Stromal cell of bone marrow (primary cell): ENCODE results near the gene ZNF593.

Source experiments
- DNase-seq: peaks from one replicate; pipeline ENCODE4 v3.0.0-alpha.2; 2012; ENCODE audit warnings: low read depth

ZNF593 gene

GRCh38 chr1:26148887-26149286 lies 20.8 kb upstream of the ZNF593 start:
- DNase-seq = no peak

GRCh38 chr1:26153966-26154532 lies 15.7 kb upstream of the ZNF593 start:
- no peak for DNase-seq

DNA sequence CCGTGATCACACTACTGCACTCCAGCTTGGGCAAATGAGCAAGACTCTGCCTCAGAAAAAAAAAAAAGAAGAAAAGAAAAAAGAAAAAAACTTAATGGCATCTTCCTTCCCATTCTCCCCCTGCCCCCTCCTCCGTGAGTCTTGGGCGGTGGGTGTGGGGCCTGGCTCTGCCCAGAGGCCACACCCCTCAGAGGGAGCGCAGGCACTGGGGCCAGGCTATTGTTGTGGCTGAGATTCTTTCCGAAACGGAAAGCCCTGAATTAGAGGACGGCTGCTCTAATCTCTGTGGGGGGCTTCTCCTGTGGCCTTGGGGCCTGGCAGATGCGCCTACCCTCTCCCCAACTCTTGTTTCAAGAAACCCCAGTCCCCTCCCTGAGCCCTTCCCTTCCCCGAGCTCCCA lies 15.0 kb upstream of the ZNF593 start:
- no peak for DNase-seq

- no peak for DNase-seq
These were observed 14.1 kb upstream of the ZNF593 start for GRCh38 chr1:26155370-26156284.

DNA sequence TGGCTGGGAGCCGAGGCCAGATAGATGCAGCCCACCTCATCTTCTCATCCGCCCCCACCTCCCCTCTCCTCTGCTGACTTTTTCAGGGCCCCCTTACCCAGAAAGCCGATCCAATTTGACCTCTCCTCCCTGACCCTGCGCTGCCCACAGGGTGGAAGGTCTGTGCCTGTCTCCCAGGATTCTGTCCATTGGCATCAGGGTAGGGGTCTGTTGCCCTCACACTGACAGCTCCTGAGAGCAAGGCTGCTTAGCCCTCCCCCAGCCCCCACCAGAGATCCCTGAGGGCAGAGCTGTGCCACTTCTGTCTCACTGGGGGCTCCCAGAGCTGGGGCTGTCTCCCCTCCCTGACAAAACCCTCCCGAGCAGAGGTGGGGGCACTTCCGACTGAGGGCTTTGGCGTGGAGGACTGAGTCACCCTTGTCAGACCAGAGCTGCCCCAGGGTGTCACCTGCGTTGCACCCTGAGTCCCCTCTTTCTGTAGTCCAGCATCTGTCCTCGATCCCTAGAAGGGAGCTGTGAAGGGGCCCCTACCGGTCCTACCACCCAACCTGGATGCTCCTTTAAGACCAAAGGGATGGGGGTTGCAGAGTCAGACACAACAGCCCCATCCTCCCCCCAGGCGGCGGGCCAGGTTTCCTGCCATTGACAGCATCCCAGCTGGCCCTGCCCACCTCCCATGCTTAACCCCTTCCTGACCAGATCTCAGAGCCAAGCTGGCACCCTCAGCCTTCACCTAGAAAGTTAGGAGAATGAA lies 13.2 kb upstream of the ZNF593 start:
- DNase-seq = no peak

GRCh38 chr1:26158271-26158907 lies 11.3 kb upstream of the ZNF593 start:
- no peak for DNase-seq

GRCh38 chr1:26158908-26159742 lies 10.6 kb upstream of the ZNF593 start, which contains the start of gene FAM110D:
Gene FAM110D (plus strand): TSS chr1:26159079. CDS start chr1:26161292, 2,213 bp downstream.
- DNase-seq = no peak

DNA sequence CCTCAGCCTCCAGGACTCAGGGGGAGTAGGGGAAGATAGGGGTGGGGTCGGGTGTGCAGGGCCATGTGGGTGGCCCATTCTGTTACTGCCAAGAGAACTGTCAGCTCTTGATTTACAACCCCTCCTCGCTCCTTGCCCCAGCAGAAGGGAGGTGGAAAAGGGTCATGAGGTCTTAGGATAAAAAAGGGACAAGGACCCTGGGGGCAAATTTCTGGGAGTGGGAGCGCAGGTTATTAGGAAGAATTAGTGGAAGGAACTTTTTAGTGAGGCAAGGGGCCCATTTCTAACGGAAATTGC lies 10.0 kb upstream of the ZNF593 start:
- DNase-seq = no peak

DNA sequence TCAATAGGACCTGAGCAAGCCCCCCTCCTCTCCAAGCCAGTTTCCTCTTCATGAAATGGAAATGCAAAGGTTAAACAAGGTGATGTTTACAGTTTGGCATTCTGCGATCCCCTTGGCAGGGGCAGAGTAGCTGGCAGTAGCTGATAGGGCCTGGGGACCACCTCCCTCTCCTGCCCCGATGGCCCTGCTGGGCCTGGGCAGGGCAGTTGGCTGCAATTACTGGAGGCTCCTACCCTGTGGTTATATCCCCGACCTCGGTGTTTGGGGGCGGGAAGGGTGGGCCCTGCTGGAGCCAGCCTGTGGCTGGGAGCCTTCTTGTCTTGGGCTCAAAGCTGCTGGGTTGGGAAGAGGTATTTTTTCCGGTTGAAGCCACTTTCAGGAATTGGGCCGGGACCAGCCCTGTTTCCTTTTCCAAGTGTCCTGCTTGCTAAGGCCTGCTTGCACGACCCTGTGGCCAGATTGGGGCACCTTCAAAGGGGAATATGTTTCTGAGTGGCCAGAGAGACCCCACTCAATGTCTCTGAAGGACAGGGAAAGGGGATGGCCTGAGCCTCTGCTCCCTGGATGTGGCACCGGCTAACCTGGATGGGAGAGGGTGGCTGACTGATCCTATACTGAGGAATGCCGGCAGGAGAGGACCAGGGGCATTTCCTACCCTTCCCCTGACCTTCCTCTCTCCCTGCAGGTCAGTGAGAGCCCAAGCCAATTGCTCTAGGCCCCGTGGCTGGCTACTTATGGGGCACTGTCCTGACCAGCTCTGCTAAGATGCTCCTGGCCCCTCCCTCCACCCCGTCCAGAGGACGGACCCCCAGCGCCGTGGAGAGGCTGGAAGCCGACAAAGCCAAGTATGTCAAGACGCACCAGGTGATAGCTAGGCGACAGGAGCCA lies 8.9 kb upstream of the ZNF593 start:
- DNase-seq = no peak

DNA sequence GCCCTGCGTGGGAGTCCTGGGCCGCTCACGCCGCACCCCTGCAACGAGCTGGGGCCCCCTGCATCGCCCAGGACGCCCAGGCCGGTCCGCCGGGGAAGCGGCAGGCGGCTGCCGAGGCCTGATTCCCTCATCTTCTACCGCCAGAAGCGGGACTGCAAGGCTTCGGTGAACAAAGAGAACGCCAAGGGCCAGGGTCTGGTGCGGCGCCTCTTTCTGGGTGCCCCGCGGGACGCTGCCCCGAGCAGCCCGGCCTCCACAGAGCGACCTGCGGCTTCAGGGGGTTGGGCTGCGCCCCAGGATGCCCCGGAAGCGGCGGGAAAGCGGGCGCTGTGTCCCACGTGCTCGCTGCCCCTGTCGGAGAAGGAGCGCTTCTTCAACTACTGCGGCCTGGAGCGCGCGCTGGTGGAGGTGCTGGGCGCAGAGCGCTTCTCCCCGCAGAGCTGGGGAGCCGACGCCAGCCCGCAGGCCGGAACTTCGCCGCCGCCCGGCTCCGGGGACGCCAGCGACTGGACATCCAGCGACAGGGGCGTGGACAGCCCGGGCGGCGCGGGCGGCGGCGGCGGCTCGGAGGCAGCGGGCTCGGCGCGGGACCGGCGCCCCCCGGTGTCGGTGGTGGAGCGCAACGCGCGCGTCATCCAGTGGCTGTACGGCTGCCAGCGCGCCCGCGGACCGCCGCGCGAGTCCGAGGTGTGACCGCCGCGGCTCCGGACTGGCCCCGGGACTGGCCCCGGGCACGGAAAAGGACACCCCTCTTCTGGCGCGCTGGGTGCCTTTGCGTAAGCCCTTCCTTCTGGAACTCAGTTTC lies 8.1 kb upstream of the ZNF593 start:
- DNase-seq = no peak

GRCh38 chr1:26162220-26162709 lies 7.4 kb upstream of the ZNF593 start:
- no peak for DNase-seq

GRCh38 chr1:26163684-26164035 lies 6.0 kb upstream of the ZNF593 start:
- no peak for DNase-seq

- no peak for DNase-seq
These were observed 5.5 kb upstream of the ZNF593 start for GRCh38 chr1:26164036-26164860.

DNA sequence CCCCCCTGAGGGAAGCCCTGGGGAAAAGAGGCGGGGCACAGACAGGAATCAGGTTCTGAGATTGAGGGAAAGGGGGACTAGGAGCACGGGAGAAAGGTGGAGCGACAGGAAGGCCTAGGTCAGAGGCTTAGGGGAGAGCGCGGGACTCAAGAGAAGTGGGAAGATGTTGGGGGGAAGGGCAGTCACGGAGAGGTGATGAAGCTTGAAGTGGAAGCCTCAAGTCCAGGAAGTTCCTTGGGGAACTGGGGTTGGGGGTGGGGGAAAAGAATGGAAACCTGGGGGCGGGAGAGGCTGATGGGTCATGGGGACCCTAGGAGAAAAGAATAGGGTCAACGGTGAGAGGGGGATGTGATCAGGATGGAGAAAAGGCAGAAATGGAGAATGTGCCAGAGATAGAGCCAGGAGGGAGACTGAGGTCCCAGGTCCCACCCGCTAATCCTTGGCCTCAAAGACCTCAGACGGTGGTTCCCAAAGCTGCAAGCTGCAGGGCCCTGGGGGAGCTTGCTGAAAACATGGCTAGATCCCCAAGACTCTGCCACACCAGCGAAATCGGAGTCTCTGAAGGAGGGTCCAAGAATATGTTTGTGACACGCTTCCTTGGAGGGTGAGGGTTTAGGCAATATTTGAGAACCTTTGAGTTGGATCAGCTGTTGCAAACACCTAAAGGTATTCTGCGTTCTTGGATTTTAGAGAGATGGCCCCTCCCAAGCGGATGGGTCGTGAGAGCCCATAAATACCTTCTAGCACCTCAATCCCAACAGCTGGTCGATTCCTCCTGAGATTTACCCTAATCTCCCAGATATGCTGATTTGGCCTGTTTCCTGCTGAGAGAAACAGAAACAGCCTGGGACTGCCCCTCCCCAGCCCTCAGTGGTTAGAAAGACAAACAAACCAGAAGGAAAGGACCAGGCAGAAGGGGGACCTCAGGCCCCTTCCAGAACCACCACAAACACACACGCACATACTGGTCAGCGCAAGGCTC lies 4.6 kb upstream of the ZNF593 start:
- no peak for DNase-seq

DNA sequence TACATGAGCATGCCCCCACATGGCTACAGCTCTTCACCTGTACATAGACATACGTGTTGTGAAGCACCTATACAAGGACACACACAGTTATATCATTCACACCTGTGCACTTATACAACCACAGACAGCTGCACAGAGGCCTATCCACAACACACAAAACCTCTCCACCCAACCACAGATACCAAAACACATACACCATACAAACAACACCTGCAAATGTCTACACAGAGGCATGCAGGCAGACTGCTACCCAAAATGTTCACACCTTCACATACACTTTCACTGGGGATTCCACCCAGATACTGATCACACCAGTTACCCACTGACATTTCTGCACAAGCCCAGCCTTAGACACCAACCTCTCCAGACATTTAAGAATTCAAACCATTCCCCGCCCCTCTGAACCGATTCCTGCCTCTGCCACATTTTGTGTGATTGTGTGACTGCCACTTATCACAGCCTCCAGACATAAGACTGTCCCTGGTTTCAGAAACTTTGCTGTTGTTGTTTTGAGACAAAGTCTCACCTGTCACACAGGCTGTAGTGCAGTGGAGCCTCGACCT lies 2.9 kb upstream of the ZNF593 start:
- DNase-seq = no peak

DNA sequence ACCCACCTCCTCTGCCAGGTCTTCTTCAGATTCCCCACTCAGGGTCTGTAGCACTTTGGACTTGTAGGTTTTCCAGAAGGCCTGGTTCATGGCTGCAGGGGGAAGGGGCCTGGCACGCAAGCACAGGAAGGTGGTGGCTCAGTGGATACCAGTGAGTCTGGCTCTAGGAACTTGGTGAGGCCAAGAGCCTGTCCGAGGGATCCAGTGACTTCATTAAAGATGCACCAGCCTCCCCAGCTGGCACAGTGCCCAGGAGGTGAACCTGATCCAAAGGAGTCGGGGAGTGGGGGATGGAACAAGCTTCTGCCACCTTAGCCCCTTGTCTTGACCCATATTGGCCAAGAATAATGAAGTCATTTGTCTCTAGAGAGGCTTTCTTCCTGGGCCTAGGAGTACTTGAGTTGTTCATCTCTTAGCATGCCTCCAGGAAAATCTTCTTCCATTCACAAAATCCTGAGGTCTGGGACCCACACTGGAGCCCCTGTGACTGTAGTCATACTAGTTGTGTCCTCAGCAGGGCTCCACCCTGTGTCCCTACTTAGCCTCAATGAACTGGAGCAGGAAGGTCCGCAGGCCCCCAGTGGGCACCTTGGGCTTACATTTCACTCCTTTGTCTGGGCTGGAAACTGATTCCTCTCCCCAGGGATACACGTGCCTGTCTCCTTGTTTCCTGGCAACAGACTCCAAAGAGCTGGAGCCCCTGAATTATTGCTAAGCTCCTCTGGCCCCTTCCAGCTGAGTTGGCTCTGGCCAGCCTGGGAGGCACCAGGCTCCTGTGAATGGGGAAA lies 1.1 kb upstream of the ZNF593 start, which contains the start of gene C1orf232:
Gene C1orf232, minus strand, starts transcription at position 554 of the 788 bp plus-strand sequence. Its CDS starts 464 bp downstream, at position 90.
- DNase-seq = no peak
